Dedifferentiated amniotic fluid mesenchymal stem cell (primary cell): ENCODE data around the gene RHBDD2.
"Not testable (repeated sequence)": the region's sequence is repeated elsewhere in the genome, so short reads cannot be mapped to it uniquely, and the experiment has no call there.

Source experiments
- DNase-seq: peaks from one replicate; pipeline ENCODE4 v3.0.0-alpha.2; 2016; ENCODE audit errors: extremely low spot score

The RHBDD2 gene

DNA sequence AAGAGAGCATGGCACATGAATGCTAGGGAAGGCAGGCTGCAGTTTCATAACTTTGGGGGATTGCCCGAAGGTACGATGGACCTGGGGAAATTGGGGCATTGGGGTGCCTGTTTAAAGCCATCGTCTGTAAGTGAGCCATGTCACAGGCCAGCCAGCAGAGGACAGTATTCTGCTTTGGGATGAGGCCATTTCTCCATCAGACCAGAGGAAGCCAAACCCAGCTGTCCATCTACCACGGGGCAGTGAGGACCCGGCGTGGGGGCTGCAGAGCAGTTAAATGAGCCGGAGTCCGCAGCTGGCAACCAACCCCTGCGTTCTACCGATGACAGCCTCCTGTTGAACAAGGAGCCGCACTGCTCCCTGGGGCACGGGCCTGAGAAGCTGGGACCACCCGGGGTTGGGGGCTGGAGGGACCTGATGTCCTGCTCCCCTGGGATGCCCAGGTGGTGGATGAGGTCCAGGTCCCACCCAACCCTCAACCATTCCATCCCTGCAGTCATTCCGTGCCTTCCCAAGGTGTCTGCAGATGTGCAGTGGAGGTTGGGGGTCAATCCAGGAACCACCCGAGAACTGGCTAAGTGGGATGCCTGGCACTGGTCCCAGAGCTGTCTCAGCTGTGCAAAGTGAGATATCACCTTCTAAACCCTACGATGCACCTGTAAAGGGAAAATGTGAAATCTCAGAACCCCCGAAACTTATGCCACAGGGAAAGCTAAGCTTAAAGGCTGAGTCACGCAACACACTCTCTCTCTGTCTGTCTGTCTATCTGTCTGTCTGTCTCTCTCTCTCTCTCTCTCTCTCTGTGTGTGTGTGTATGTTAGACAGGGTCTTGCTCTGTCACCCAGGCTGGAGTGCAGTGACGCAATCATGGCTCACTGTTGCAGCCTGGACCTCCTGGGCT is 12.1 kb upstream of the RHBDD2 start:
- peak; percentile 56 for DNase-seq

DNA sequence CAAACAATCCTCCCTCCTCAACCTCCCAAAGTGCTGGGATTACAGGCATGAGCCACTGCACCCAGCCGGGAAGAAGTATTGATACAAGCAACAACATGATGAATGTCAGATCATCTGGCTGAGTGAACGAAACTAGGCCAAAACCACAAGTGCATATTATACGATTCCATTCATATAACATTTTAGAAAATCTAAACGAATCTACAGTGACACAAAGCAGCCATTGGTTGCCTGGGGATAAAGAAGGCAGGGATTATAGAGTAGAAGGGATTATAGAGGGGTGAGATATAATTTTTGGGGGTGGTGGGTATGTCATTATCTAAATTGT is 11.5 kb upstream of the RHBDD2 start:
- no peak for DNase-seq

DNA sequence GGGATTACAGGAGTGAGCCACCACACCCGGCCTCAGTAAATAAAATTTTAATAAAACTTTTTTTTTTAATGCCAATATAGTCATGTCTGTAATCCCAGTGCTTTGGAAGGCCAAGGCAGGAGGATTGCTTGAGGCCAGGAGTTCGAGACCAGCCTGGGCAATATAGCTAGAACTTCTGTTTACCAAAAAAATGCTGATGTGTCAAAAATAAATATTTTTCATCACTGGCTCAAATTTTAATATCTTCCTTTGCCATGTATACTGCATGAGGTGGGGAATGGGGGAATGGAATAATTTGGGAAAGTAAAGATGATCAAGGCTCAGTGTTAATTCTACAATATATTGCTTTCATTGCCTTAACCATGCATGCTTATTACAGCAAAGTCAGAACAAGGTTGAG is 10.7 kb upstream of the RHBDD2 start:
- DNase-seq = no peak

DNA sequence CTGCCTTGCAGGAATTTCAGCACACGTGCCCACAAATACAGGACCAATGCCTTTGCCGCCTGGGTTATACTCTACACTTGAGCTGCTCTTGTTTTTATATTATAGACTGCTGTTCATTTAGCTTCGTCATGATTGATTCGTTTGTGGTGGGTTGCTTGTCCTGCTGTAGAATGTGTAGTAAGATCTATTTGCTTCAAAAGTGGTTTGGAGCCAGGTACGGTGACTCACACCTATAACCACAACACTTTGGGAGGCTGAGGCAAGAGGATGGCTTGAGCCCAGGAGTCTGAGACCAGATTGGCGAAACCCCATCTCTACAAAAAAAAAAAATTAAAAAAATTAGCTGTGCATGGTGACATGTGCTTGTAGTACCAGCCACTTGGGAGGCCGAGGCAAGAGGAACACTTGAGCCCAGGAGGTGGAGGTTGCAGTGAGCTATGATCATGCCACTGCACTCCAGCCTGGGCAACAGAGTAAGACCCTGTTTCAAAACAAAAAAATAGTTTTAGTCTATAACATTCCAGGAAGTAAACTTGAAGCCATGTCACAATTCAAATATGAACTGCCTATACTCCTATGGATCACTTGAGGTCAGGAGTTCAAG is 9.0 kb upstream of the RHBDD2 start:
- DNase-seq = no peak

DNA sequence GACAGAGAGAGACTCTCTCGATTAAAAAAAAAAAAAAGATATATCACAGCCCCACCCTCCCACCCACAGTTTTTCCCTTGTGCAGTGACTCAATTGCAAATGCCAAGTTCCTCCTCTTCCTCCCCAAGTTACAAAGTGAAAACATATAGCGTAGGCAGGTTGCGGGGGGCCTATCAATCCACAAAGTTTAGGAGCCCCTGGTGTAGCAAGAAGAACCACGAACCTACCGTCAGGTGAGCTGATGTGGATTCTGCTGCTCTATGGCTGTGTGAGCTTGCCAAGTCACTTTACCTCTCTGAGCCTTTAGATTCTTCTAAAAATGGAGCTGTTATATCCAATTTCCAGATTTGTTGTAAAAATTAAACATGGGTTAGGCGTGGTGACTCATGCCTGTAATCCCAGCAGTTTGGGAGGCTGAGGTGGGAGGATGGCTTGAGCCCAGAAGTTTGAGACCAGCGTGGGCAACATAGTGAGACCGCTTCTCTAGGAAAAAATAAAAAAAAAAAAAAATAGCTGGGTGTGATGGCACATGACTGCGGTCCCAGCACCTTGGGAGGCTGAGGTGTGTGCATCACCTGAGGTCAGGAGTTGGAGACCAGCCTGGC is 8.2 kb upstream of the RHBDD2 start:
- DNase-seq = no peak

DNA sequence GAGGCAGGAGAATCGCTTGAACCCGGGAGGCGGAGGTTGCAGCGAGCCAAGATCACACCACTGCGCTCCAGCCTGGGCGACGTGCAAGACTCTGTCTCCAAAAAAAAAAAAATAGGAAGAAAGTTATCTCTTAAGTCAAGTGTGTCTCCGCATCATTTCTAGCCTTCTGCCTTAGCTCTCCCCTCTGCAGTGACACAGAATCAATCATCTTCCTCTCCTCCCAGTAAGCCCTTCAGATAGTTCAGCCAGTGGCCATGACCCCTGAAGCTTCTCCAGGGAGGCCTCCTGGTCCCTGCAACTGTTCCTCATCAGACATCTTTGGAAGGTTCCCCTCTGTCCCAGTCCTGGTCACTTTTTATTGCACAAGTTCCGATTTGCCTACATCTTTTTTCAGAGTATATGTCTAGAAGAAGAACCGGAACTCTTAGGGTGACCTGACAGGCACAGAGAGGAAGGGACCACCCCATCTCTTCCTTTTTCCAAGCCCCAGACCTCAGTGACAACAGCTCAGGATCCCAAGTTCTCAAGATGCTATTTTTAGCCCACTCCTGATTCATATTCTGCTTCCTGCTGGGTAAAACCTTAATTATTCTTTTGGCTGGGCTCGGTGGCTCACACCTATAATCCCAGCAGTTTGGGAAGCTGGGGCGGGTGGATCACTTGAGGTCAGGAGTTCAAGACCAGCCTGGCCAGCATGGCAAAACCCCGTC is 6.6 kb upstream of the RHBDD2 start:
- no peak for DNase-seq

DNA sequence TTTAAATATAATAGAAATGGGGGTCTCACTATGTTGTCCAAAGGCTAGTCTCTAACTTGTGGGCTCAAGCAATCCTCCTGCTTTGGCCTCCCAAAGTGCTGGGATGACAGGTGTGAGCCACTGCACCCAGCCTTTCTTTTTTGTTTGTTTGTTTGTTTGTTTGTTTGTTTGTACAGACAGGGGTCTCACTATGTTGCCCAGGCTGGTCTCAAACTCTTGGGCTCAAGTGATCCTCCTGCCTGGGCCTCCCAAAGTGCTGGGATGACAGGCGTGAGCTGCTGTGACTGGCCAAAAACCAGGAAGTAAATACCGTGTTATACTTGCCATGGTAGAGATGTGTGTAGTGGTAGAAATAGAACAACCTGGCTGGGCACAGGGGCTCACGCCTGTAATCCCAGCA is 4.7 kb upstream of the RHBDD2 start:
- not testable (repeated sequence) for DNase-seq

DNA sequence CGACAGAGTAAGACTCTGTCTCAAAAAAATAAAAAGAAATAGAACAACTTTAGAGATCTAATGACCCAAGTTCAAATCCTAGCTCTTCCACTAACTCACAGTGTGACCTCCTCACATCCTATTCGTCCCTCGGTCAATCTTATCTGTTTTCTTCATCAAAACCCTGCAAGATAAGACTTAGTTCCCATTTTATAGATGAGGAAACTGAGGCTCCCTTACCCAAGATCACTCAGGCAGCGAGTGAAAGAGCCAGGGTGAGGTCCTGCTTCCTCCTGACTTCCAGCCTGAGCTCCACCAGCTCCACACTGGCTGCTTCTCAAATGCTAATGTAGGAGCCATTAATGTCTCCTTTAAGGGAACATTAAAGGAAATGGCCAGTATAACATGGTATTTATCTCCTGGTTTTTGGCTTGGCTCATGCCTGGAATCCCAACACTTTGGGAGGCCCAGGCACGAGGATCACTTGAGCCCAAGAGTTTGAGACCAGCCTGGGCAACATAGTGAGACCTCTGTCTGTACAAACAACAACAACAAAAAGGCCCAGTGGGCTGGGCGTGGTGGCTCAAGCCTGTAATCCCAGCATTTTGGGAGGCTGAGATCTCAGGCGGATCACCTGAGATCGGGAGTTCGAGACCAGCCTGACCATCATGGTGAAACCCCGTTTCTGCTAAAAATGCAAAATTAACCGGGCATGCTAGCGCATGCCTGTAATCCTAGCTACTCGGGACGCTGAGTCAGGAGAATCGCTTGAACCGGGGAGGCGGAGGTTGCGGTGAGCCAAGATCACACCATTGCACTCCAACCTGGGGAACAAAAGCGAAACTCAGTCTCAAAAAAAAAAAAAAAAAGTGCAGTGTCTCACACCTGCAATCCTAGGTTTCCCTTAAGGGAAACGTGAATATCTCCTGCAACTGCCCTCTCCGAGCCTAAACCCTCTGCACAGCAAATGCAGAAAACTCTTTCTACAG is 3.4 kb upstream of the RHBDD2 start:
- no peak for DNase-seq

DNA sequence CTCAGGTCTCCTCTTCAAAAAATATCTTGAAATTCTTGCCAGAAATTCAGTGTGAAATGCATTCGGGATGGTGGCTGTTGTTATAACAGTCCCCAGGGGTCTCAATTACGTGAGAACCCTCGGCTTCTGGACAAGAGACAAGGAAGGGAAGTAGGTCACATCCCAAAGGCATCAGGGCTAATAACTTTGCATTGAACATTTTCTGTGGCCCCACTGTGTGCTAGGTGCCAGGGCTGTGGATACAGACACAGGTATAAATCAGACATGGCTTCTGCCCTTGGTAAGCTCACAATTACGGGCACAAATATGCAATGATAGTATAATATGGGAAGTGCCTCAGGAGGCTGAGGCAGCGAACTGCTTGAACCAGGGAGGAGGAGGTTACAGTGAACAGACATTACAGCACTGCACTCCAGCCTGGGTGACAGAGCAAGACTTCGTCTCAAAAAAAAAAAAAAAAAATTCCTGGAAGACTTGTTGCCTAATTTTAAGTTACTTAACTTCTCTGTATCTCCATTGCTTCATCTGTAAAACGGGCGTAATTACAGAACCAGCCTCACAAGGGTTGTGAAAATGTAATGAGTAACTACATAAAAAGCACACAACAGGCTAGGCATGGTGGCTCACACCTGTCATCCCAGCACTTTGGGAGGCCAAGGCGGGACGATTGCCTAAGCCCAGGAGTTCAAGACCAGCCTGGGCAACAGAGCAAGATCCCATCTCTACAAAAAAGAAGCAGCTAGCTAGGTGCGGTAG is 2.5 kb upstream of the RHBDD2 start:
- no peak for DNase-seq

DNA sequence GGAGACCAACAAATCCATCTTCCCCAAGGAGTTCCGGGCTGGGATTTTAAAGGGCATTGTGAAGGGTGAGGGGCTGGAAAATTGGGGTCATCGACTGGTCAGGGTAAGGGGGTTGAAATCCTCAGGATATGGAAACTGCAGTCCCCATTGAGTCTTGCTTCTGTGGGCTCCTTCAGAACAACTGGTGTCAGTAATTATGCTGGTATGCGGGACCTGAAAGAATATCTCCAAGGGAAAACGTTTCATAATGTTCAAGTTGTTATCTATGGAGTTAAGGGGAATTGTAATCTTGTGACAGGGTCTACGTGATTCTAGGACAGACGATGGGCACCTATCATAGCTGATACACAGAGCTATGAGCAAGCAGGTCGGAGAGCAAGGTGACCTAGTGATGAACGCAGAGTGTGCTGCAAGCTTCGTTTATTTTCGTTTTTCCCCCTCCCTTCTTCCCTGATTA is 494 bp upstream of the RHBDD2 start:
- no peak for DNase-seq

DNA sequence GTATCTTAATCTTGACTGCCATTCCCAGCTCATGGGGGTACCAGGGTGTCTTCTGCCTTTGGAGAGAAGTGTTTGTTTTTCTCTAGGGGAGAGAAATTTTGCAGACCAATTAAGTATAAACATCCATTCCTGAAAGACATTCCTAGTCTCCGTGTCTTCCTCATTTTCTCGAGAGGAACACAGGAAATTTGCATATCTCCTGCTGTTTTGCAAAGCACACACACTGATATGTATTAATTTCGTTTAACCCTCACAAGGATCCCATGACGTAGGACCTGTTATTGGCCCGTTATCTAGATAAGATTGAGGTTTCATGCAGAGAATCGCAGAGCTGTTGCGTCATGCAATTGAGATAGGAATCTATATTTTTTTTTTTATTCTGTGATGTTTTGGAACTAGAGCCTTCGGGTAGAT is 944 bp downstream of the RHBDD2 start:
- DNase-seq = peak; percentile 17

DNA sequence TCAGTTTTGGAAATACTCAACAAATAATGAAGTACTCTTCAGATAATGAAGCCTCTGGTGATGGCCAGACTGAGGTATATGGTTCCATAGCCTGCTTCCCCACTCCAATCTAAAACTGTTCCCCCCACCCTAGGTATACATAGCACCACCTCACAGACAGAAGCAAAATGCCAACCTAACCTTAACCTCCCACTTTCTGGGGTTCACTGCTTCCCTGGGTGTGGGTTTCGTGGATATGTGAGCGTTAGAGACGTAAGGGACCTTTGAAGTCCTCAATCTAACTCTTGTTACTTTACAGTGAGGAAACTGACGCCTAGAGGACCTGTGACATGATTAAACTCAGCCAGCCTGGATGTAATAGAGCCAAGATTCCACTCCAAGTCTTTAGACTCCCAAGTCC is 1.4 kb downstream of the RHBDD2 start:
- DNase-seq = no peak

DNA sequence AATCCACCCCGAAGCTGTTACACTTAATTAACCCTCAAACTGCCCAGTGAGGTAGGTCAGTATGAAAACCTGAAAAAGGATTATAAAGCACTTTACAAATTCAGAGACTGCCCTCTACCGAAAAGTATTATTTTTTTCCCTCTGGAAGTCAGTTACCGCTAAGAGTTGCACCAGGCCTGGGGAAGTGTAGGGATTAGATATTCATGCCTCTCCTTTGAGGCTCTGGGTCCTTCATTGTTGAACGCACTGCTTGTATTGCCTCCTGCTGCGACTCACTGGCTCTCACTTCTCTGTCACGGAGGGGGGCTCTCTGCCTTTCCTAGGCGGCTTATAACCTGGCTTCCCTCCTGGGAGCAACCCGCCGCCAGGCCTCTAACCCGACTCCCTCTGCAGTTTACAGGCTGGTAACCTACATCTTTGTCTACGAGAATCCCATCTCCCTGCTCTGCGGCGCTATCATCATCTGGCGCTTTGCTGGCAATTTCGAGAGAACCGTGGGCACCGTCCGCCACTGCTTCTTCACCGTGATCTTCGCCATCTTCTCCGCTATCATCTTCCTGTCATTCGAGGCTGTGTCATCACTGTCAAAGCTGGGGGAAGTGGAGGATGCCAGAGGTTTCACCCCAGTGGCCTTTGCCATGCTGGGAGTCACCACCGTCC is 2.7 kb downstream of the RHBDD2 start:
- DNase-seq = no peak

DNA sequence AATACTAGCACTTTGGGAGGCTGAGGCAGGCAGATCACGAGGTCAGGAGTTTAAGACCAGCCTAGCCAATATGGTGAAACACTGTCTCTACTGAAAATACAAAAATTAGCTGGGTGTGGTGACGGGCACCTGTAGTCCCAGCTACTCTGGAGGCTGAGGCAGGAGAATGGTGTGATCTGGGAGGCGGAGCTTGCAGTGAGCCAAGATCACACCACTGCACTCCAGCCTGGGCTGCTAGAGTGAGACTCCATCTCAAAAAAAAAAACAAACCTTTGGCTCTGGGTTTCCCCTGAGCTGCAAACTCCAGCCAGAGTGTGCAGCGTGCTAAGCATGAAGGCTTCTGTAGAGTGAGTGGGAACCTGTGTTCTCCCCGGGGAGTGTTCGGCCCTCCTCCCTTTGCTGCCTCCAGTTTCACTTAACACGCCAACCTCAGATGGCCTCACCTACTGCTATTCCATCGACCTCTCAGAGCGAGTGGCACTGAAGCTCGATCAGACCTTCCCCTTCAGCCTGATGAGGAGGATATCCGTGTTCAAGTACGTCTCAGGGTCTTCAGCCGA is 4.5 kb downstream of the RHBDD2 start:
- not testable (repeated sequence) for DNase-seq

DNA sequence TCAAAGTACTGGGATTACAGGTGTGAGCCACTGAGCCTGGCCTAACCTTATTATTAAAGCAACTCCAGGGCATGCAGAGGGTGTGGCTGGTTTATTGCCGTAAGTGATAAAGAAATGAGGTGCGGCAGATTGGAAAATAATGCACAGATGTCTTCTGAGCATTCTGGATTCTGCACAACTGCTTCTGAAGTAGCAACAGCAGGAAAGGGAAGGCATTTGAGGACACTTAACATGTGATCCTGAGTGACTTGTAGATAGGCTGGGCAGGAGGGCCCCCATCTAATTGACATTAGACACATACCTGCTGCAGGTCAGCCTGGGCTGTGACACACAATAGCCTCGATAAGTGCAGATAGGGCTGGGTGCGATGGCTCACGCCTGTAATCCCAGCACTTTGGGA is 5.6 kb downstream of the RHBDD2 start:
- DNase-seq = no peak

DNA sequence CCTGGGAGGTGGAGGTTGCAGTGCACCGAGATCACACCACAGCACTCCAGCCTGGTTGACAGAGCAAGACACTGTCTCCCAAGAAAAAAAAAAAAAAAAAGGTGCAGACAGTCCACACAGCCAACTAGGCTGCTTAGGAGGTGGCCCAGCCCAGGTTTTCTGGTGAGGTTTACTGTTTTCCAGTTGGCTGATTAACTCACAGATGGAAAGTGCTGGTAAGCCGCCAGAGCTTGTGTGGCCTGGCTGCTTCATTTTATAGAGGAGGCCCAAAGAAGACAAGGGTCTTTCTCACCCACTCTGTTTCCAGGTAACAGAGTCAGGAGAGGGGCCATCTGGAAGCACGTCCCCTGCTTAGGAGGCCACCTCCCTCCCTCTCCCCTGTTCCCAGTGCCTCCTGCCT is 6.2 kb downstream of the RHBDD2 start:
- DNase-seq = no peak

DNA sequence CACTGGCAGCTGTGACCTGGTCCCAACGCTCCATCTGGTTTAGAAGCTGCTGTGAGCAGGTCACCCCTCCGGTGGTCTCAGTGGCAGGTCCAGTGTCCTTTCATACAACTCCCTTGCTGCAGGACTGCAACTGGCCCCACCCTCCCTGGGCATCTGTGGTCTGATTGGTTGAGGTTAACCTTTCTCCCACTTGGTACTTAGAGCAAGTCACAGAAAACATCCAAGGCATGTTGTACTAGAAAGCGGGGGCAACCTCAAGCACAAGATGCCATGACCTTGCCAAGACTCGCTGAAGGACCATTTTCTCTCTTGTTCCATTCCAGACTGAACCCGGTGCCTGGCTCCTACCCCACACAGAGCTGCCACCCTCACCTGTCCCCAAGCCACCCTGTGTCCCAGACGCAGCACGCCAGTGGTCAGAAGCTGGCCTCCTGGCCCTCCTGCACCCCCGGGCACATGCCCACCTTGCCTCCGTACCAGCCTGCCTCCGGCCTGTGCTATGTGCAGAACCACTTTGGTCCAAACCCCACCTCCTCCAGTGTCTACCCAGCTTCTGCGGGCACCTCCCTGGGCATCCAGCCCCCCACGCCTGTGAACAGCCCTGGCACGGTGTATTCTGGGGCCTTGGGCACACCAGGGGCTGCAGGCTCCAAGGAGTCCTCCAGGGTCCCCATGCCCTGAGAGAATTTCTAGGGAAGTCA is 9.0 kb downstream of the RHBDD2 start:
- no peak for DNase-seq

DNA sequence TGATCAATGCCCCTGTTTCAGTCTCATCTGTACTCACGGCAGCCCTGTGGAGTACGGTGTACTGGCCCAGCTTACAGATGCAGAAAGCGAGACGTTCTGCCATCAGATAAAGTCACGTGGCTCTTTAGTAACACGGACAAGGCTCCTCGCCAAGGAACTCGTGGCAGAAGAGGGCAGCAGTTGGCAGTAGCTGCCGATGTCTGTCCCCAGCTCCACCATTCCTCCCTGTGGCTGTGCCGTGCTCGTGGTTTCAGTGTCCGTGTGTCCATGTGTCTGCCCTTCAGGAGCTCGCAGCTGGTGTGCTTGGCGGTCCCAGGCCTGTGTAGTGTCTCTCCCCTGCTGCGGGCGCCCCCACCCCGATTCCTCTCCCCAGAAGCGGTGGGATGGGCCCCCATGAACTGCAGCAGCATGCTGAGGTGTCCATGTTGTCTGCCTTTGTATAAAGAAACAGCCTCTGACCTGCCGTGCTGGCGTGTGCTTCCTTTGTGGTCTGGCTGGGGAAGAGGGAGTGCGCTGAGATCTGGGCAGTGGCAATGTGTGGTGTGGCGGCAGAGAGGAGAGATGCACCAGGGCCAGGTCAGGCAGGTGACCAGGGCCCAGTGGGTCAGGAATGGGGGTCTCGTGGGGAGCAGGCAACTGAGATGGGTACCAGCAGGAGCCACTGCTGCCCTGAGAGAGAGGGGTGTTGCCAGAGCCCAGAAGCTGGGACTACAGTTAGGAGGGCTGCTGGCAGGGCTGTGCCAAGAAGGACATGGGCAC is 9.8 kb downstream of the RHBDD2 start:
- no peak for DNase-seq
